Body of pancreas (tissue), 4 donors: ENCODE data around the gene ZBP1. TPM values are rescaled to one million over a fixed set of nuclear protein-coding genes. Genes with fewer than 3 reads are reported as not detected.

Source experiments
- ATAC-seq: fragments of 150-250 bp; one replicate; pipeline ENCODE4 v1.9.1; 2016
- DNase-seq, 4 donors: peaks; one replicate each; pipeline ENCODE4 v3.0.0-alpha.2; 2019
- H3K27ac ChIP-seq, 4 donors: fragments of 200-600 bp; sonication (generic); 1 replicate in 3 of 4; 2 replicates in 1 of 4; pipeline versions ENCODE4 v1.5.1 to v1.6.1; 2016 to 2019; ENCODE audit warnings: mild to moderate bottlenecking in 1 of 4, mixed read lengths in 1 of 4, moderate library complexity in 1 of 4
- H3K27me3 ChIP-seq, 2 donors: fragments of 200-600 bp; sonication (generic); one replicate each; pipeline ENCODE4 v1.6.0; 2016; ENCODE audit warnings: mild to moderate bottlenecking in 1 of 2
- H3K36me3 ChIP-seq, 2 donors: fragments of 200-600 bp; sonication (generic); replicated peaks in 1 of 2; 2 replicates each; pipeline ENCODE4 v1.5.1; 2016; ENCODE audit warnings: low read depth in 2 of 2; ENCODE audit not compliant: insufficient read depth in 1 of 2
- H3K4me1 ChIP-seq: fragments of 200-600 bp; sonication (generic); one replicate; pipeline ENCODE4 v1.6.0; 2016
- H3K4me3 ChIP-seq, 2 donors: fragments of 200-600 bp; sonication (generic); 1 replicate in 1 of 2; 2 replicates in 1 of 2; pipeline ENCODE4 v1.5.1; 2016 to 2019
- H3K9me3 ChIP-seq, 3 donors: fragments of 200-600 bp; sonication (generic); 1 replicate in 2 of 3; 2 replicates in 1 of 3; pipeline ENCODE4 v1.5.1; 2016
- POLR2A ChIP-seq, 3 donors: fragments of 450-650 bp; IDR thresholded peaks; one replicate each; pipeline ENCODE4 v1.6.1; 2016; ENCODE audit warnings: antibody characterized with exemption in 3 of 3, mild to moderate bottlenecking in 2 of 3
- WGBS, 2 donors: methylation state at CpG; one replicate each; pipeline ENCODE4 v1.1.5; 2017; 5-methylcytosine and 5-hydroxymethylcytosine counted together
- intact Hi-C: fragments of 100-400 bp; cut with DNase I; formaldehyde crosslinking; loops from one replicate; pipeline ENCODE4 v1.15.1; 2023
- total RNA-seq, 2 donors: library from RNA; depleted of rRNA; stranded (reverse); fragments of >200 nt; gene quantifications; one replicate each; pipeline ENCODE4 v1.1.0, GENCODE V29; 2016
- TF ChIP-seq, protein P1 (sequence below), 7 experiments: fragments of 450-650 bp in 4 of 7; fragments of 200-600 bp in 3 of 7; sonication (generic) in 3 of 7; IDR thresholded peaks; one replicate each; pipeline ENCODE4 v1.5.1; 2016 to 2019; ENCODE audit warnings: antibody characterized with exemption in 7 of 7

Gene ZBP1
- total RNA-seq, 2 donors from 2014 or later, result 0.26 TPM; not detected in 1

- TF ChIP-seq, protein P1, sequence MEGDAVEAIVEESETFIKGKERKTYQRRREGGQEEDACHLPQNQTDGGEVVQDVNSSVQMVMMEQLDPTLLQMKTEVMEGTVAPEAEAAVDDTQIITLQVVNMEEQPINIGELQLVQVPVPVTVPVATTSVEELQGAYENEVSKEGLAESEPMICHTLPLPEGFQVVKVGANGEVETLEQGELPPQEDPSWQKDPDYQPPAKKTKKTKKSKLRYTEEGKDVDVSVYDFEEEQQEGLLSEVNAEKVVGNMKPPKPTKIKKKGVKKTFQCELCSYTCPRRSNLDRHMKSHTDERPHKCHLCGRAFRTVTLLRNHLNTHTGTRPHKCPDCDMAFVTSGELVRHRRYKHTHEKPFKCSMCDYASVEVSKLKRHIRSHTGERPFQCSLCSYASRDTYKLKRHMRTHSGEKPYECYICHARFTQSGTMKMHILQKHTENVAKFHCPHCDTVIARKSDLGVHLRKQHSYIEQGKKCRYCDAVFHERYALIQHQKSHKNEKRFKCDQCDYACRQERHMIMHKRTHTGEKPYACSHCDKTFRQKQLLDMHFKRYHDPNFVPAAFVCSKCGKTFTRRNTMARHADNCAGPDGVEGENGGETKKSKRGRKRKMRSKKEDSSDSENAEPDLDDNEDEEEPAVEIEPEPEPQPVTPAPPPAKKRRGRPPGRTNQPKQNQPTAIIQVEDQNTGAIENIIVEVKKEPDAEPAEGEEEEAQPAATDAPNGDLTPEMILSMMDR (IDR thresholded peaks at IDR 0.05), result no peak
- no peak for TF ChIP-seq POLR2A (IDR thresholded peaks at IDR 0.05)
- Histone ChIP-seq H3K4me3 (no peak overlapping the region), H3K36me3 (no peaks in the 10 kb centered on the region), H3K9me3 (no peaks in the 10 kb centered on the region), H3K4me1 (peaks cover 4% of the 10 kb centered on the region), H3K27ac (no peak overlapping the region), H3K27me3 (no peaks in the 10 kb centered on the region)
- 52 to 66% methylated on average over 2 of the region's 2 CpGs for WGBS, 2 donors
- DNase-seq, result no peak
- no peak for ATAC-seq
- intact Hi-C loops, result no loop called here
Measured at GRCh38 chr20:57576002-57576401, 44.2 kb downstream of the ZBP1 start.

- Histone ChIP-seq H3K27ac (no peak overlapping the region), H3K4me3 (no peak overlapping the region), H3K27me3 (no peaks in the 10 kb centered on the region), H3K9me3 (no peaks in the 10 kb centered on the region), H3K36me3 (no peaks in the 10 kb centered on the region), H3K4me1 (peaks cover 2% of the 10 kb centered on the region)
- intact Hi-C loops, result no loop called here
- no peak for ATAC-seq
- TF ChIP-seq POLR2A (IDR thresholded peaks at IDR 0.05), result no peak
- TF ChIP-seq, protein P1 (IDR thresholded peaks at IDR 0.05), result no peak
- no peak for DNase-seq
Measured at GRCh38 chr20:57574954-57575353, 45.3 kb downstream of the ZBP1 start.

DNA sequence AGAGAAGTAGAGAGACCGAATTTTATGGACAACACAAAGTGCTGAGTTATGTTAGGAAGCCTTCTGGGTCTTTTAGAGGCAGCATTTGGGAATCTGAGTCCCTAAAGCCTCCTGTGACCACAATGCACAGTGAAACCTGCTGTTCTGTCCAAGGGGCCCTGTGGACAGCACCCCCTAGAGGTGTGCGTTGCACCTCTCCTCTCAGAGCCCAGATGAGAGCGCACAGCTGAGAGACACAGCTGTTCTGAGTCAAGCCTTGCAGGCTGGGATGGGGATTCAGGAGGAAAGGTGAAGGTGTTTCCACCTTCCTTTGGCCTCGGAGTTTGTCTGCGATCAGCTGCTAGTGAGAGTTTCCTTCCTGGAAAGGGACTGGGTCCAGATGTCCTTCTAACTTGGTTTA lies 46.3 kb downstream of the ZBP1 start:
- intact Hi-C loops, result no loop called here
- H3K9me3 ChIP-seq, result no peaks in the 10 kb centered on the region
- no peak for TF ChIP-seq POLR2A (IDR thresholded peaks at IDR 0.05)
- TF ChIP-seq, protein P1 (IDR thresholded peaks at IDR 0.05), result no peak

GRCh38 chr20:57573242-57573641 lies 47.0 kb downstream of the ZBP1 start:
- ATAC-seq (no peak), DNase-seq (peak in 1 of 4 donors; percentile 22)
- no peaks in the 10 kb centered on the region for H3K4me1 ChIP-seq
- H3K27me3 ChIP-seq, result no peaks in the 10 kb centered on the region
- no peaks in the 10 kb centered on the region for H3K9me3 ChIP-seq
- no peak overlapping the region for H3K4me3 ChIP-seq
- no peaks in the 10 kb centered on the region for H3K36me3 ChIP-seq
- intact Hi-C loops, result no loop called here
- no peak overlapping the region for H3K27ac ChIP-seq
- TF ChIP-seq, protein P1 (IDR thresholded peaks at IDR 0.05), result no peak
- no peak for TF ChIP-seq POLR2A (IDR thresholded peaks at IDR 0.05)
- 40 to 42% methylated on average over 7 to 12 of the region's 12 CpGs for WGBS, 2 donors

More for the DNA sequence above, 46.3 kb downstream of the ZBP1 start:
- Histone ChIP-seq H3K27me3 (no peaks in the 10 kb centered on the region), H3K4me1 (no peaks in the 10 kb centered on the region), H3K4me3 (no peak overlapping the region), H3K27ac (no peak overlapping the region), H3K36me3 (no peaks in the 10 kb centered on the region)
- ATAC-seq, result no peak
- no peak for DNase-seq
- 41 to 51% methylated on average over 5 of the region's 5 CpGs for WGBS, 2 donors

GRCh38 chr20:57571782-57572416 lies 48.3 kb downstream of the ZBP1 start:
- TF ChIP-seq, protein P1 (IDR thresholded peaks at IDR 0.05), result no peak
- no peak for TF ChIP-seq POLR2A (IDR thresholded peaks at IDR 0.05)
- Histone ChIP-seq H3K4me3 (no peak overlapping the region), H3K4me1 (no peaks in the 10 kb centered on the region), H3K9me3 (no peaks in the 10 kb centered on the region), H3K27me3 (no peaks in the 10 kb centered on the region), H3K36me3 (no peaks in the 10 kb centered on the region), H3K27ac (no peak overlapping the region)
- intact Hi-C loops, result no loop called here
- 83% methylated on average over 3 of the region's 3 CpGs for WGBS, 2 donors
- ATAC-seq (no peak), DNase-seq (no peak)
